Measurements from ENCODE around the gene FOXA2. TPM values are rescaled to one million over a fixed set of nuclear protein-coding genes. Genes with fewer than 3 reads are reported as not detected.

FOXA2 gene
- total and polyA plus RNA-seq, 2 experiments from 2014 or later = 0.24 TPM; not detected in 1

DNA sequence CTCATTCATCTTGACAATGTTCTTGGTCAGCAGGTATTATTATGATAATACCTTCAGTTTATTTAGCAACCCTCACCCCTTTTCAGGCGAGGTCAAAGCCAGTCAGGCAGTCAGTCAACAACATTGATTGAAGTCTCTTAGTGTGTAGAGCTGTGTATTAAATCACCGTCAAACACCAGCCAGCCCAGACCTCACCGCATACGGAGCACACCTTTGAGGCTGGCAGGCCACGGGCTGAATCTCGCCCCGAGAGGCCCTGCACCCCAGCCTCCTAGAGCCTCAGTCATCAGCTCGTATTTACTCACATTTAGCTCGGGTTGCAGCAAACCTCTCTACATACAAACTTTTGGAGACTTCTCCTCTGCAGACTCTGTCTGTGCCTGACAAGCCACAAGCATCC is 36.0 kb upstream of the FOXA2 start:
- TF ChIP-seq, protein P1, sequence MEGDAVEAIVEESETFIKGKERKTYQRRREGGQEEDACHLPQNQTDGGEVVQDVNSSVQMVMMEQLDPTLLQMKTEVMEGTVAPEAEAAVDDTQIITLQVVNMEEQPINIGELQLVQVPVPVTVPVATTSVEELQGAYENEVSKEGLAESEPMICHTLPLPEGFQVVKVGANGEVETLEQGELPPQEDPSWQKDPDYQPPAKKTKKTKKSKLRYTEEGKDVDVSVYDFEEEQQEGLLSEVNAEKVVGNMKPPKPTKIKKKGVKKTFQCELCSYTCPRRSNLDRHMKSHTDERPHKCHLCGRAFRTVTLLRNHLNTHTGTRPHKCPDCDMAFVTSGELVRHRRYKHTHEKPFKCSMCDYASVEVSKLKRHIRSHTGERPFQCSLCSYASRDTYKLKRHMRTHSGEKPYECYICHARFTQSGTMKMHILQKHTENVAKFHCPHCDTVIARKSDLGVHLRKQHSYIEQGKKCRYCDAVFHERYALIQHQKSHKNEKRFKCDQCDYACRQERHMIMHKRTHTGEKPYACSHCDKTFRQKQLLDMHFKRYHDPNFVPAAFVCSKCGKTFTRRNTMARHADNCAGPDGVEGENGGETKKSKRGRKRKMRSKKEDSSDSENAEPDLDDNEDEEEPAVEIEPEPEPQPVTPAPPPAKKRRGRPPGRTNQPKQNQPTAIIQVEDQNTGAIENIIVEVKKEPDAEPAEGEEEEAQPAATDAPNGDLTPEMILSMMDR (IDR thresholded peaks at IDR 0.05; ENCODE audit: low read depth, low read length) = no peak
- Histone ChIP-seq H3K4me1 (ENCODE audit: low read depth) (no peaks in the 10 kb centered on the region), H3K4me3 (no peak overlapping the region), H3K27ac (no peak overlapping the region), H3K27me3 (no peaks in the 10 kb centered on the region), H3K36me3 (no peaks in the 10 kb centered on the region), H3K9me3 (ENCODE audit: low read depth) (no peaks in the 10 kb centered on the region)
- DNase-seq (ENCODE audit: low read depth in 1 of 2, low spot score in 1 of 2) = no peak

DNA sequence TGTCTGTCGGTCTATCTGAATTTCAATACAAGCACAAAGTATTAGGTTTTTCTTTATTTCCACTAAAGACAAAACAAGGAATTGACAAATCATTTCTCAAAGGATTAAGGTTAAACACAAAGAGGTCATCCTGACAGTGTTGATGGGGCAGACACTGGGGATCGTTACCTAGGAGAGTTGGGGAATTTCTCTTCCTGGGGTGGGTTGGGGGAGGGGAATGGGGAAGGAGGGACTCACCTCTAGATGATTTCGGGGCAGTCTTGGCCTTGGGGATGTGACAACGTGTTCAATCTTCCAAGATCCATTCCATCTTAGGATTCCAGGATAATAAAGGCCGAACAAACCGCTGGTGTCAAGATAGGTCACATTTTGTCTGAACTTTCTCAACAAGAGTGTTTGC is 35.4 kb upstream of the FOXA2 start:
- TF ChIP-seq, protein P1 (IDR thresholded peaks at IDR 0.05; ENCODE audit: low read depth, low read length) = no peak
- H3K4me1 ChIP-seq (ENCODE audit: low read depth) = no peaks in the 10 kb centered on the region
- no peak overlapping the region for H3K27ac ChIP-seq
- no peak for DNase-seq (ENCODE audit: low read depth in 1 of 2, low spot score in 1 of 2)
- H3K36me3 ChIP-seq = no peaks in the 10 kb centered on the region
- H3K4me3 ChIP-seq = no peak overlapping the region
- no peaks in the 10 kb centered on the region for H3K9me3 ChIP-seq (ENCODE audit: low read depth)
- H3K27me3 ChIP-seq = no peaks in the 10 kb centered on the region

DNA sequence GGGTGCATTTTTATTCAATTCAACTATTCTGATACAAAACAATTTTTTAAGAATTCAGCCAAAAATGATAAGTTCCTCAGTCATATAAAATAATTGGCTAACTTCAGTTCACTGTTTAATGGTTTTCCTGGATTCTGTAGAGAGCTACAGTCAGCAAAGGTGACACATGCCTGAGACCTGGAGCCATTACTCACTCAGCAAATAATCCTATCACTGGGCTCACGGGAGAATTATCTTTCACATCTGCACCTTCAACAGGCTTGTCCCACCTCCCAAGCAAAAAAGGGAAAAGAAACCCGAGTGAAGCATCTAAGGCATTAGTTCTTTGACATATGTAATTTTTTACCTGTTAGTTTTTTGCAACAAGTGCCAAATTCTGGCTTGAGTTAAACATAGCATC is 34.9 kb upstream of the FOXA2 start:
- Histone ChIP-seq H3K36me3 (no peaks in the 10 kb centered on the region), H3K4me3 (no peak overlapping the region), H3K27me3 (no peaks in the 10 kb centered on the region), H3K9me3 (ENCODE audit: low read depth) (no peaks in the 10 kb centered on the region), H3K4me1 (ENCODE audit: low read depth) (no peaks in the 10 kb centered on the region), H3K27ac (no peak overlapping the region)
- DNase-seq (ENCODE audit: low read depth in 1 of 2, low spot score in 1 of 2) = no peak
- TF ChIP-seq, protein P1 (IDR thresholded peaks at IDR 0.05; ENCODE audit: low read depth, low read length) = no peak

DNA sequence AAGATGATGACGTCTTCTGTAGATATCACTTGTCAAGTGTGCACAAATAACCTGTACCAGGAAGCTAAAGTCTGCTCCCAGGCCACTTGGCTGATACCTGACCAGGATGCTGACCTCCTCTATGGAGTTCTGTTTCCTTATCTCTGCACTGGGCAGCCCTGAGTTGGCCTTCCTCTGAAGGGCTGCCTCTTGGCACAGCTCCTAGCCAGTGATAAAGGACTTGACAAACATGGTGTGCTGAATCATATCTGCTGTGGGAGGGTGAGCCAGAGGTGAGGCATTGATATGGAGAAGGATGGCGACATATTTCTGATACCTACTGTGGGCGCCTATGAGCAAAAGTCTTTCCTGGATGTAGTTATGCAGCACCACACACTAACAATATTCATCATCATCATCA is 32.8 kb upstream of the FOXA2 start:
- TF ChIP-seq, protein P1 (IDR thresholded peaks at IDR 0.05; ENCODE audit: low read depth, low read length) = no peak
- Histone ChIP-seq H3K27ac (no peak overlapping the region), H3K9me3 (ENCODE audit: low read depth) (no peaks in the 10 kb centered on the region), H3K36me3 (no peaks in the 10 kb centered on the region), H3K4me3 (no peak overlapping the region), H3K4me1 (ENCODE audit: low read depth) (no peaks in the 10 kb centered on the region), H3K27me3 (no peaks in the 10 kb centered on the region)
- peak; percentile 1 to 24 for DNase-seq (ENCODE audit: low read depth in 1 of 2, low spot score in 1 of 2)

DNA sequence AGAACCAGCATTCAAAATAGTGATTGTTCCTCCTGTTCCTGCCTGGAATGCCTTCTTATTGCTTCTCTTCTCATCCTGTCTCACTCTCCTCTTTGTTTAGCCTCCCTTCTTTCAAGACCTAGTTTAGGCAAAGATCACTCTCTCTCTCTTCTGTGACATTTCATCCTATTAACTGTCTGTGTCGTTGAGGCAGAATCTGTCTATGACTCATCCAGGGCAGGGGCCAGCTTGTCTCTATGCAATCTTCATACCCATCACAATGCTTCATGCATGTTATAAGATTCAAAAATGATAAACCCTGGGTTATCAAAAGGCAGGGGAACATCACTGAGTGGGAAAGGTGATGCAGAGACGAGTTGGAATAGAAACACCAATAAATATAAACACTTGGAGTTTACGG is 32.2 kb upstream of the FOXA2 start:
- H3K27me3 ChIP-seq = no peaks in the 10 kb centered on the region
- TF ChIP-seq, protein P1 (IDR thresholded peaks at IDR 0.05; ENCODE audit: low read depth, low read length) = no peak
- no peaks in the 10 kb centered on the region for H3K36me3 ChIP-seq
- H3K9me3 ChIP-seq (ENCODE audit: low read depth) = no peaks in the 10 kb centered on the region
- no peak overlapping the region for H3K27ac ChIP-seq
- DNase-seq (ENCODE audit: low read depth in 1 of 2, low spot score in 1 of 2) = no peak
- no peaks in the 10 kb centered on the region for H3K4me1 ChIP-seq (ENCODE audit: low read depth)
- H3K4me3 ChIP-seq = no peak overlapping the region

DNA sequence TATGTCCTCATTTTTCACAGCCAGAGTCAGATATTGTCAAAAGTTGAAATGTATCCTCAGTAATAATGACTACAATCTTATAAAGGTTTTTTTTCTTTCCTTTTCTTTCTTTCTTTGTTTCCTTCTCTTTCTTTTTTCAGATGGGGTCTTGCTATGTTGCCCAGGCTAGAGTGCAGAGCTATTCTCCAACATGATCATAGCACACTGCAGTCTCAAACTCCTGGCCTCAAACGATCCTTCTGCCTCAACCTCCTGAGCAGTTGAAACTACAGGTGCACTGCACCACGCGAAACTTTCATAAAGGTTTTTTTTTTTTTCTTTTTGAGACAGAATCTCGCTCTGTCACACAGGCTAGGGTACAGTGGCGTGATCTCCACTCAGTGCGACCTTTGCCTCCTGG is 31.1 kb upstream of the FOXA2 start:
- TF ChIP-seq, protein P1 (IDR thresholded peaks at IDR 0.05; ENCODE audit: low read depth, low read length) = no peak
- H3K27ac ChIP-seq = no peak overlapping the region
- H3K27me3 ChIP-seq = no peaks in the 10 kb centered on the region
- no peaks in the 10 kb centered on the region for H3K4me1 ChIP-seq (ENCODE audit: low read depth)
- H3K4me3 ChIP-seq = no peak overlapping the region
- H3K36me3 ChIP-seq = no peaks in the 10 kb centered on the region
- no peak for DNase-seq (ENCODE audit: low read depth in 1 of 2, low spot score in 1 of 2)
- no peaks in the 10 kb centered on the region for H3K9me3 ChIP-seq (ENCODE audit: low read depth)

Measured in cardiac muscle cell (in vitro differentiated cells and primary cell).